Endothelial cell of umbilical vein (primary cell): ENCODE data around the gene CMC1. TPM values are rescaled to one million over a fixed set of nuclear protein-coding genes. Genes with fewer than 3 reads are reported as not detected.

Experiments
- BruUV-seq: library from RNA; stranded (reverse); fragments of 400-500 nt; replicated peaks from 2 replicates; lab custom pipeline; 2021; lab: Mats Ljungman, UMichigan
- CTCF ChIA-PET: fragments of 300-600, 350-600 bp; sonication (Branson Sonifier 250); formaldehyde crosslinking; loops from one replicate; lab custom pipeline; 2021; ENCODE audit warnings: antibody characterized with exemption, inconsistent platforms; lab: Charles Lee
- POLR2A ChIA-PET: fragments of 300-600, 350-600 bp; sonication (Branson Sonifier 250); formaldehyde crosslinking; loops from one replicate; lab custom pipeline; 2021; ENCODE audit warnings: antibody characterized with exemption, inconsistent platforms; lab: Charles Lee
- DNase-seq: peaks from one replicate; pipeline ENCODE4 v3.0.0-alpha.2; 2011; ENCODE audit warnings: low read depth, low spot score
- FAIRE-seq: peaks from 2 replicates; lab custom pipeline; 2011; peaks lifted over from hg19 to GRCh38; lab: Jason Lieb, UNC
- H2AFZ ChIP-seq: 2 replicates; pipeline ENCODE4 v1.6.0; 2012; ENCODE audit warnings: low read depth, low read length, control low read depth, inconsistent platforms
- H3K27ac ChIP-seq: 2 replicates; pipeline ENCODE4 v1.5.1; 2011; ENCODE audit warnings: low read depth, mild to moderate bottlenecking, control low read depth, low read length, moderate library complexity; ENCODE audit not compliant: insufficient read depth
- H3K27me3 ChIP-seq, 2 experiments: 2 replicates each; pipeline versions ENCODE4 v1.6.0 to v1.6.1; 2011; ENCODE audit warnings: low read length in 2 of 2, mixed read lengths in 1 of 2; ENCODE audit not compliant: control insufficient read depth in 2 of 2, insufficient read depth in 2 of 2
- H3K36me3 ChIP-seq, 2 experiments: 2 replicates in 1 of 2; 3 replicates in 1 of 2; pipeline ENCODE4 v1.5.1; 2011; ENCODE audit warnings: low read length in 2 of 2, mild to moderate bottlenecking in 1 of 2, moderate library complexity in 1 of 2; ENCODE audit not compliant: control insufficient read depth in 2 of 2, insufficient read depth in 2 of 2; ENCODE audit errors: extremely low read depth in 1 of 2
- H3K4me1 ChIP-seq: 3 replicates; pipeline ENCODE4 v1.5.1; 2011; ENCODE audit warnings: mild to moderate bottlenecking, low read length; ENCODE audit not compliant: control insufficient read depth, insufficient read depth; ENCODE audit errors: extremely low read depth
- H3K4me2 ChIP-seq: 2 replicates; pipeline ENCODE4 v1.6.1; 2011; ENCODE audit warnings: low read length, control low read depth, mixed read lengths; ENCODE audit not compliant: insufficient read depth
- H3K4me3 ChIP-seq, 3 experiments: fragments of 200-600 bp in 1 of 3; sonication (generic), shearing (Covaris generic) in 1 of 3; replicated peaks in 1 of 3; 2 replicates each; pipeline ENCODE4 v1.5.1; 2011 to 2016; ENCODE audit warnings: control low read depth in 3 of 3, low read length in 3 of 3, mild to moderate bottlenecking in 2 of 3, inconsistent platforms in 1 of 3, low read depth in 1 of 3, moderate library complexity in 1 of 3; ENCODE audit not compliant: insufficient read depth in 1 of 3
- H3K79me2 ChIP-seq: 2 replicates; pipeline ENCODE4 v1.6.0; 2012; ENCODE audit warnings: low read length, inconsistent platforms; ENCODE audit not compliant: control insufficient read depth, insufficient read depth
- H3K9ac ChIP-seq: replicated peaks from 2 replicates; pipeline ENCODE3; 2011; ENCODE audit warnings: low read length, control low read depth; ENCODE audit not compliant: insufficient read depth; ENCODE audit errors: extremely low read depth
- H3K9me1 ChIP-seq: replicated peaks from 3 replicates; pipeline ENCODE4 v1.6.0; 2011; ENCODE audit warnings: mild to moderate bottlenecking, low read length; ENCODE audit not compliant: control insufficient read depth, insufficient read depth; ENCODE audit errors: extremely low read depth
- H3K9me3 ChIP-seq: replicated peaks from 2 replicates; pipeline ENCODE4 v1.5.1; 2012; ENCODE audit warnings: low read length, inconsistent platforms; ENCODE audit not compliant: control insufficient read depth, insufficient read depth
- H4K20me1 ChIP-seq: replicated peaks from 2 replicates; pipeline ENCODE3; 2011; ENCODE audit warnings: mild to moderate bottlenecking, low read length; ENCODE audit not compliant: control insufficient read depth, insufficient read depth; ENCODE audit errors: extremely low read depth
- EZH2 ChIP-seq: IDR thresholded peaks from 2 replicates; pipeline ENCODE4 v1.6.1; 2012; ENCODE audit warnings: borderline replicate concordance, low read depth, mild to moderate bottlenecking, moderate library complexity, low read length, inconsistent platforms; ENCODE audit not compliant: severe bottlenecking
- FOS ChIP-seq: IDR thresholded peaks from 2 replicates; pipeline ENCODE4 v1.6.1; 2011; ENCODE audit warnings: mild to moderate bottlenecking, low read length, moderate library complexity, borderline replicate concordance; ENCODE audit not compliant: insufficient read depth
- GATA2 ChIP-seq: IDR thresholded peaks from 2 replicates; pipeline ENCODE4 v1.7.0; 2011; ENCODE audit warnings: low read depth, mild to moderate bottlenecking, moderate library complexity, mixed read lengths, low read length; ENCODE audit not compliant: insufficient read length, insufficient read depth
- JUN ChIP-seq: IDR thresholded peaks from 2 replicates; pipeline ENCODE4 v1.6.1; 2011; ENCODE audit warnings: borderline replicate concordance, low read depth; ENCODE audit not compliant: insufficient read length, insufficient read depth
- MYC ChIP-seq: IDR thresholded peaks from one replicate; pipeline ENCODE4 v1.6.1; 2011; ENCODE audit warnings: mild to moderate bottlenecking, low read depth, low read length
- POLR2A ChIP-seq: IDR thresholded peaks from 2 replicates; pipeline ENCODE4 v1.6.1; 2012; ENCODE audit warnings: low read depth, mild to moderate bottlenecking, control low read depth, low read length
- POLR2AphosphoS5 ChIP-seq: IDR thresholded peaks from 2 replicates; pipeline ENCODE4 v1.6.1; 2012; ENCODE audit warnings: low read depth, mild to moderate bottlenecking, control low read depth, low read length, moderate library complexity; ENCODE audit not compliant: insufficient read depth
- dilution Hi-C: fragments of 300-500 bp; cut with MboI; formaldehyde crosslinking; loops from one replicate; pipeline ENCODE4 v1.15.0; 2019; ENCODE audit warnings: low sequenced_read_pairs; ENCODE audit not compliant: extremely low pct_ligation_motif_present
- intact Hi-C: fragments of 100-400 bp; cut with micrococcal nuclease; formaldehyde crosslinking; loops from one replicate; pipeline ENCODE4 v1.10.0; 2022
- polyA plus RNA-seq, 4 experiments: library from polyadenylated mRNA; depleted of rRNA in 3 of 4; stranded (reverse) in 3 of 4; unstranded in 1 of 4; fragments of >200 nt; gene quantifications; 2 replicates each; pipeline versions ENCODE4 v1.2.1 to v1.2.3, GENCODE V29; 2011 to 2012; ENCODE audit warnings: missing spikeins in 1 of 4
- total RNA-seq: library from RNA; stranded (reverse); gene quantifications from 2 replicates; pipeline ENCODE4 v1.2.3, GENCODE V29; 2021
- TF ChIP-seq, protein P1 (sequence below), 2 donors: IDR thresholded peaks; 1 replicate in 1 of 2; 2 replicates in 1 of 2; pipeline ENCODE4 v1.5.1; 2011; ENCODE audit warnings: low read length in 2 of 2, mild to moderate bottlenecking in 2 of 2, moderate library complexity in 2 of 2, control low read depth in 1 of 2, inconsistent platforms in 1 of 2, low read depth in 1 of 2; ENCODE audit not compliant: insufficient read depth in 1 of 2; ENCODE audit errors: extremely low read depth in 1 of 2
- TF ChIP-seq, protein P2 (sequence below): IDR thresholded peaks from 2 replicates; pipeline ENCODE4 v1.6.1; 2011; ENCODE audit not compliant: insufficient read depth, insufficient read length

Gene CMC1
- total and polyA plus RNA-seq, 2 donors (not counting 3 experiments of a cell fraction or from before 2014, with no cell fraction given), result 13.1 to 18.6 TPM

DNA sequence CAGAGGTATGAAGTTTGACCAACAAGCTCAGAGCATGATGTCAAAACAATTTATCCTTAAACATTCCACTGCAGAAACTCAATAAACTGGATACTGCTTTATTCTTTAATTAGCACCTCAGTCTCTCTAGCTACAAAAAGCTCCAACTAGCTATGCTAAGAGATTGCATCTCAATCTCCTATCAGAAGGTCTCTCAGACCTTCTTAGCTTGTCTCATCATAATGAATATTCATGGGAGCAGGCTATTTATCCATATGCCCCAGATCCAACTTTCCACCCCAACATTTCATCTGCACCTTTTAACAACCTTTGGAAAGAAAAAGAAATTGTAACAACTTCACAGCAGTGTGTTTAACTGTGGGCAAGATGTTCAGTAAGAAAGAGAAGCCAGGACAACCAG lies 95.8 kb downstream of the CMC1 start:
- H4K20me1 ChIP-seq, result peaks cover 2% of the 10 kb centered on the region
- no peak overlapping the region for H3K9ac ChIP-seq
- H3K9me3 ChIP-seq, result no peaks in the 10 kb centered on the region
- H3K9me1 ChIP-seq, result no peaks in the 10 kb centered on the region
- DNase-seq (no peak), FAIRE-seq (no peak)
- intact Hi-C loops, result no loop called here
- TF ChIP-seq, protein P1, sequence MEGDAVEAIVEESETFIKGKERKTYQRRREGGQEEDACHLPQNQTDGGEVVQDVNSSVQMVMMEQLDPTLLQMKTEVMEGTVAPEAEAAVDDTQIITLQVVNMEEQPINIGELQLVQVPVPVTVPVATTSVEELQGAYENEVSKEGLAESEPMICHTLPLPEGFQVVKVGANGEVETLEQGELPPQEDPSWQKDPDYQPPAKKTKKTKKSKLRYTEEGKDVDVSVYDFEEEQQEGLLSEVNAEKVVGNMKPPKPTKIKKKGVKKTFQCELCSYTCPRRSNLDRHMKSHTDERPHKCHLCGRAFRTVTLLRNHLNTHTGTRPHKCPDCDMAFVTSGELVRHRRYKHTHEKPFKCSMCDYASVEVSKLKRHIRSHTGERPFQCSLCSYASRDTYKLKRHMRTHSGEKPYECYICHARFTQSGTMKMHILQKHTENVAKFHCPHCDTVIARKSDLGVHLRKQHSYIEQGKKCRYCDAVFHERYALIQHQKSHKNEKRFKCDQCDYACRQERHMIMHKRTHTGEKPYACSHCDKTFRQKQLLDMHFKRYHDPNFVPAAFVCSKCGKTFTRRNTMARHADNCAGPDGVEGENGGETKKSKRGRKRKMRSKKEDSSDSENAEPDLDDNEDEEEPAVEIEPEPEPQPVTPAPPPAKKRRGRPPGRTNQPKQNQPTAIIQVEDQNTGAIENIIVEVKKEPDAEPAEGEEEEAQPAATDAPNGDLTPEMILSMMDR (IDR thresholded peaks at IDR 0.05; ENCODE audit: extremely low read depth in 1 of 2, insufficient read depth in 1 of 2, low read depth in 1 of 2, low read length in 2 of 2), result no peak
- no peak for TF ChIP-seq JUN
- no peak overlapping the region for H3K27ac ChIP-seq
- H3K4me3 ChIP-seq, result no peak overlapping the region
- H3K4me2 ChIP-seq, result no peak overlapping the region
- H2AFZ ChIP-seq, result no peak overlapping the region
- H3K79me2 ChIP-seq, result peaks cover 2% of the 10 kb centered on the region
- H3K4me1 ChIP-seq, result no peaks in the 10 kb centered on the region
- CTCF ChIA-PET, result interaction anchor here (0.8 to 7.8 kb wide), 8 partner anchors 9 to 625 kb away, joined by 3 to 48 read pairs (median 4); partner anchors contain the start of genes AZI2 and ZCWPW2
- dilution Hi-C loops, result no loop called here
- H3K27me3 ChIP-seq, result no peaks in the 10 kb centered on the region
- no peaks in the 10 kb centered on the region for H3K36me3 ChIP-seq
- POLR2A ChIA-PET, result no interaction called here
- no TSS peak for BruUV-seq

DNA sequence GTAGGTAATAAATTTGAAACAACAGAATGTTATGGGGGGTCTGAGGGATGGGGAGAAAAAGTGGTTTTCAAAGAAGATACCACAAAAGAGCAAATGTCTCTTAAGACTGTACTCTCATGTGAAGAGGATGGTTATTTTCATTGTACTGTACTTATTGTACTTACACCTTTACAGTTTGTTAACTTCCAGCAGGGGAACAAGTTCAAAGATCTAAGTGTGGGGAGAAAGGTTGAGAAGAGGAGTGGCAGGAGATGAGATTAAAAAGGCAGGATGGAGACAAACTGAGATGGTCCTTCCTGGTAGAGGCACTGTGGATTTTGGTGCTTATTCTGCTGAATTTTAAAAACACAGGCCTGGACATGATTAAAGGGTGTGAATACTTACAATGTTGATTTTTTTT lies 101.7 kb downstream of the CMC1 start:
- ChIA-PET CTCF (interaction anchor here (6.9 kb wide), 1 partner anchor 15 kb away, joined by 41 read pairs; no protein-coding TSS in a partner anchor), POLR2A (no interaction called here)
- intact Hi-C loops, result loop anchor here (10.0 kb wide), 1 partner anchor 888 kb away; no protein-coding TSS in a partner anchor
- Histone ChIP-seq H3K9me1 (no peaks in the 10 kb centered on the region), H3K4me1 (peaks cover 10% of the 10 kb centered on the region), H3K27ac (no peak overlapping the region), H3K9ac (no peak overlapping the region), H4K20me1 (peaks cover 2% of the 10 kb centered on the region), H2AFZ (no peak overlapping the region), H3K36me3 (no peaks in the 10 kb centered on the region), H3K4me3 (no peak overlapping the region), H3K79me2 (peaks cover 34% of the 10 kb centered on the region), H3K27me3 (no peaks in the 10 kb centered on the region), H3K9me3 (no peaks in the 10 kb centered on the region), H3K4me2 (no peak overlapping the region)
- FAIRE-seq, result no peak
- BruUV-seq, result no TSS peak
- no peak for DNase-seq
- TF ChIP-seq, protein P2, sequence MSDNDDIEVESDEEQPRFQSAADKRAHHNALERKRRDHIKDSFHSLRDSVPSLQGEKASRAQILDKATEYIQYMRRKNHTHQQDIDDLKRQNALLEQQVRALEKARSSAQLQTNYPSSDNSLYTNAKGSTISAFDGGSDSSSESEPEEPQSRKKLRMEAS, result no peak
- TF ChIP-seq POLR2A (no peak), JUN (no peak), GATA2 (no peak), MYC (no peak), POLR2AphosphoS5 (no peak), EZH2 (no peak), FOS (no peak)
- TF ChIP-seq, protein P1 (IDR thresholded peaks at IDR 0.05; ENCODE audit: extremely low read depth in 1 of 2, insufficient read depth in 1 of 2, low read depth in 1 of 2, low read length in 2 of 2), result no peak
- dilution Hi-C loops, result no loop called here
